ENCODE measurements around the gene RCAN3.
"Not testable (repeated sequence)": the region's sequence is repeated elsewhere in the genome, so short reads cannot be mapped to it uniquely, and the experiment has no call there.

The RCAN3 gene

GRCh38 chr1:24486331-24487065, 16.1 kb upstream of the RCAN3 start:
- no peak for DNase-seq

- no peak for DNase-seq
Observed at GRCh38 chr1:24487455-24487854, 15.2 kb upstream of the RCAN3 start.

GRCh38 chr1:24488159-24488558, 14.5 kb upstream of the RCAN3 start:
- DNase-seq = not testable (repeated sequence)

DNA sequence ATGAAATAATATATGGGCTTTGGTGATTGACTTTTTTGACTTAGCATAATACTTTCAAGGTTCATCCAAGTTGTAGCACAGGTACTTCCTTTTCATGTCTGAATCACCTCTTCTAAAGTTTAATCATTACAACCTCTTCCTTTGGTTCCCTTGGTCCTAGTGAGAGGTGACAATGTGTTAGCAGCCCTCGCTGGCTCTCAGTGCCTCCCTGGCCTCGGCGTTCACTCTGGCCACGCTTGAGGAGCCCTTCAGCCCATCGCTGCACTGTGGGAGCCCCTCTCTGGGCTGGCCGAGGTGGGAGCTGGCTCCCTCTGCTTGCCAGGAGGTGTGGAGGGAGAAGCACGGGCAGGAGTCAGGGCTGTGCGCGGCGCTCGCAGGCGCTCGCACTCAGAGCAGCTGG, 13.0 kb upstream of the RCAN3 start:
- DNase-seq = no peak

DNA sequence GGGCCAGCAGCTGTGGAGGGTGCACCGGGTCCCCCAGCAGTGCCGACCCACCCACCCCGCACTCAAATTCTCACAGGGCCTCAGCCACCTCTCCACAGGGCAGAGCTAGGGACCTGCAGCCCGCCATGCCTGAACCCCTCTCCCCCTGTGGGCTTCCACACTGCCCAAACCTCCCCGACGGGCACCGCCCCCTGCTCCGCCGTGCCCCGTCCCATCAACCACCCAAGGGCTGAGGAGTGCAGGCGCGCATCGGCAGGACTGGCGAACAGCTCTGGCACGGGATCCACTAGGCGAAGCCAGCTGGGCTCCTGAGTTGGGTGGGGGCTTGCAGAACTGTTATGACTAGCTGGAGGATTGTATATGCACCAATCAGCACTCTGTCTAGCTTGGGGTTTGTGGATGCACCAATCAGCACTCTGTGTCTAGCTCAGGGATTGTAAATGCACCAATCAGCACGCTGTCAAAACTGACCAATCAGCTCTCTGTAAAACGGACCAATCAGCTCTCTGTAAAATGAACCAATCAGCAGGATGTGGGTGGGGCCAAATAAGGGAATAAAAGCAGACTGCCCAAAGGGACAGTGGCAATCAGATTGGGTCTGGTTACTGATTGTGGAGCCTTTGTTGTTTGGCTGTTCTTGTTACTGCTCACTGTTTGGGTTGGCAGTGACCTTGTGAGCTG, 12.4 kb upstream of the RCAN3 start:
- no peak for DNase-seq

GRCh38 chr1:24491577-24492360, 10.9 kb upstream of the RCAN3 start:
- DNase-seq = no peak

DNA sequence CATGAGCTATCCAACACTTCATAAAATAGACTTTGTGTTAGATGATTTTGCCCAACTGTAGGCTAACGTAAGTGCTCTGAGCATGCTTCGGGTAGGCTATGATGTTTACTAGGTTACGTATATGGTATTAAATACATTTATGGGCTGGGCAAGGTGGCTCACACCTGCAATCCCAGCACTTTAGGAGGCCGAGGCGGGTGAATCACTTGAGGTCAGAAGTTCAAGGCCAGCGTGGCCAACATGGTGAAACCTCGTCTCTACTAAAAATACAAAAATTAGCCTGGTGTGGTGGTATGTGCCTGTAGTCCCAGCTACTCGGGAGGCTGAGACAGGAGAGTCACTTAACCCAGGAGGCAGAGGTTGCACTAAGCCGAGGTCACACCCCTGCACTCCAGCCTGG, 9.7 kb upstream of the RCAN3 start:
- DNase-seq = not testable (repeated sequence)

DNA sequence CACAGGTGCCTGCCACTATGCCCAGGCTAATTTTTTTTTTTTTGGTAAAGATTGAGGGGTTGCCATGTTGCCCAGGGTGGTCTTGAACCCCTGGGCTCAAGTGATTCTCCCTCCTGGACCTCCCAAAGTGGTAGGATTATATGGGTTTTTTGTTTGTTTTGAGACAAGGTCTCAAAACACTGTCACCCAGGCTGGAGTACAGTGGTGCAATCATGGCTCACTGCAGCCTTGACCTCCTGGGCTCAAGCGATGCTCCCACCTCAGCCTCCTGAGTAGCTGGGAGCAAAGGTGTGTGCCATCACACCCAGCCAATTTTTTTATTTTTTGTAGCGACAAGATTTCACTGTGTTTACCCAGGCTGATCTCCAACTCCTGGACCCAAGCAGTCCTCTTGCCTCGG, 8.9 kb upstream of the RCAN3 start:
- DNase-seq = no peak

DNA sequence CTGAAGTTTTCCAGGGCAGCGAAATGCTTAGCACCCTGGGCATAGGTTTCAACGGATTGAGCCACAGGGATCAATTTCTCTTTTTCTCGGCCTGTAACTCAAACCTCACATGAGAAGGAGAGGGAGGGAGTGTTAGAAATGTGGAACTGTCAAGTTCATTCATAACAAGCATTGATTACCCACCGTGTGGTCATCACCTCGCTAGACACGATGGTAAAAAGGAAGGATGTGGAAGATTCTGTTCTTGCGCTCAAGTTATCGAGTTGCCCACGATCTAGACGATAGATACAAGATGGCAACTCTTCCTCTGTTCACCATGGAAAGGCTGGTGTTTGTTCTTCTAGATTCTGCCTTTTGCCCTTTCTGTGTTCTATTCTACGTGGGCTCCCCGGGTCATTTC, 4.0 kb upstream of the RCAN3 start:
- no peak for DNase-seq

GRCh38 chr1:24500448-24501048, 2.1 kb upstream of the RCAN3 start:
- DNase-seq = no peak

DNA sequence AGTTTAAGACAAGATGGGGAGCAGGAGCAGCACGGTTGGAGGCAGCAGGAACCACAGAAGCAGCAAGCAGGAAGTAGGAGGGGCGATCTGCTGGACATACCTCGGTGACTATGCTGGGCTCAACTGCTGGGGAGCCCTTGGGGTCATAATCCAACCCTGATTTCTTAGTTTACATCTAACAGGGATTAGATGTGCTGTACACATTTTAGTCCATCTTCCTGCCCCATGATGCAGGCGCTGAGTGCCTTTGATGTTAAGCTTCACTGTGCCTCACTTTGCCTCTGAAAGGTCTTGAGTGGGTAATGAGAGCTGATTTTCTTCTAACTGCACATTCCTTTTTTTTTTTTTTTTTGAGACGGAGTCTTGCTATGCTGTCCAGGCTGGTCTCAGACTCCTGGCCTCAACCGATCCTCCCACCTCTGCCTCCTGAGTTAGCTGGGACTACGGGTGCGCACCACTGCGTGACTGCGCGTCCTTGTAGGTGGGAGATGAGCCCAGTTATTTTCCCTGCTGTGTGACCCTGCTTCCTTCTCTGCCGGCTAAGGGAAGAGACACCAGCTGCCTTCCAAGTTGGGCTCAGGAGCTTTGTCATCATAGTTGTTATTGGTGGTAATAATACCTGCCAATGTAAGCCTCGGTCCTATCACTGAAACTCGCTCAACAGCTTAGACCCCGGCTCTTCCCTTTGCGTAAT, 1.1 kb upstream of the RCAN3 start:
- DNase-seq = no peak

GRCh38 chr1:24502065-24502708, 449 bp upstream of the RCAN3 start:
- peak in 1 of 2 experiments; percentile 52 for DNase-seq

- no peak for DNase-seq
Observed at GRCh38 chr1:24503059-24503751, 569 bp downstream of the RCAN3 start.

GRCh38 chr1:24503870-24504523, 1.4 kb downstream of the RCAN3 start:
- no peak for DNase-seq

GRCh38 chr1:24504560-24504959, 1.9 kb downstream of the RCAN3 start:
- DNase-seq = no peak

- DNase-seq = no peak
Observed at GRCh38 chr1:24505816-24506215, 3.2 kb downstream of the RCAN3 start.

DNA sequence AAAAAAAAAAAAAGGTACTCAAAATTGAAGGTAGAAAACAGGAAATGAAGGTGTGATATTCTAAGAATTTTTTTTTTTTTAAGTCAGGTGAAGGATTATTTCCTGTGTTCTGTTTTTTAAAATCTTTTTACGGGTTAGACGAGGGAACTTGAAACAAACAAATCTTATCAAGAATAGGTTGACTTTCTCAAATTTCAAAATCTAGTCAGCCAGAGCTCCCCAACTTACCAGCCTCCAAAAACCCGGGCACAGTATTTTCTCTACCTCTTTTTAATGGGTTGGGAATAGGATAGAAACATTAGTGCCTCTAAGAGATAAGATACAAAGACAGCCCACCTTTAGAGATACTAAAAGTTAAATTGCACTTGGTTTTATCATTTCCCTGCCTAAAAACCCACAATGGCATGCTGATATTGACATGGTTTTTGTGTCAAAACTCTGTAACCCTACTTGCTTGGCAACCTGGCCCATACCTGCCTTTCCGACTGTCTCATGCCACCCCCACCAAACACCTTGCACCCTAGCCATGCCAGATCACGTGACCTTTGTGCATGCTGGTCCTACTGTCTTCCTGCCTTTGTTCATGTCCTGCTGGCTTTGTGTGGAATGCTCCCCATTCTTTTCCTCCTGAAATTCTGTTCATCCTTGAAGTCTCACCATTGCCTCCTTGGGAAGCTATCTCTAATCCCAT, 4.2 kb downstream of the RCAN3 start:
- no peak for DNase-seq

- no peak for DNase-seq
Observed at GRCh38 chr1:24507405-24507804, 4.8 kb downstream of the RCAN3 start.

GRCh38 chr1:24508911-24509310, 6.3 kb downstream of the RCAN3 start:
- no peak for DNase-seq

DNA sequence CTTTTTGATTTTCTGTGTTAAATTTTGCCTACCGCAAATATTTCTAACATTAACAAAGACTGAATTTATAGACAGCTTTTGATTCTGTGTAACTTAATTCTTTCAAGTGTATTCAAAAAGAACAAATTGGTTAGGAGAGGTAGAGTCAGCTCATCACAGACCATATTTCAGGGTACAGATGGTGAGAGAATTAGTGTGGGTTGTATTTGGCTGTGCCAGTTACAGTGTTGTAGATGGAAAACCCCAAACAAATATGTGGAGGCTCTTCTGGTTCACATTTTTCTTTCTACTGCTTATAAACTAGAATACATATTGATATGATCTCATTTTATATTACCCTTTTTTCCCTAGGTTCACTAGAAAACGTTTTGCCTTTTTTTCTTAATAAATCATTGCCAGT, 11.1 kb downstream of the RCAN3 start:
- no peak for DNase-seq

Data from NCI-H187 (cell line).